Transverse colon (tissue), 4 donors: Measurements from ENCODE around the gene LMO1. TPM values are rescaled to one million over a fixed set of nuclear protein-coding genes. Genes with fewer than 3 reads are reported as not detected.
A peak's percentile ranks its signal among the peaks of the same experiment; 100 is the strongest.

Experiments
- DNase-seq: peaks from one replicate; pipeline ENCODE4 v3.0.0-alpha.2; 2019
- H3K27ac ChIP-seq, 4 donors: fragments of 200-600 bp; sonication (generic); 2 replicates each; pipeline ENCODE4 v1.5.1; 2016 to 2018; ENCODE audit warnings: inconsistent platforms in 4 of 4
- H3K27me3 ChIP-seq: fragments of 200-600 bp; sonication (generic); 2 replicates; pipeline ENCODE4 v1.5.1; 2017; ENCODE audit warnings: inconsistent platforms
- H3K36me3 ChIP-seq, 4 donors: fragments of 200-600 bp; sonication (generic); 2 replicates each; pipeline ENCODE4 v1.5.1; 2017 to 2019; ENCODE audit warnings: inconsistent platforms in 4 of 4
- H3K4me1 ChIP-seq, 4 donors: fragments of 200-600 bp; sonication (generic); 2 replicates each; pipeline ENCODE4 v1.5.1; 2017 to 2020; ENCODE audit warnings: inconsistent platforms in 4 of 4
- H3K4me3 ChIP-seq, 4 donors: fragments of 200-600 bp; sonication (generic); 1 replicate in 1 of 4; 2 replicates in 3 of 4; pipeline versions ENCODE4 v1.5.1 to v1.6.1; 2017 to 2019; ENCODE audit warnings: inconsistent platforms in 4 of 4
- H3K9me3 ChIP-seq, 2 donors: fragments of 200-600 bp; sonication (generic); 2 replicates each; pipeline ENCODE4 v1.5.1; 2017 to 2019; ENCODE audit warnings: inconsistent platforms in 2 of 2
- EP300 ChIP-seq: sonication (generic); formaldehyde crosslinking; IDR thresholded peaks from one replicate; pipeline ENCODE4 v1.6.1; 2017; ENCODE audit warnings: antibody characterized with exemption, low read depth
- POLR2A ChIP-seq: fragments of 450-650 bp; IDR thresholded peaks from one replicate; pipeline ENCODE4 v1.6.1; 2016; ENCODE audit warnings: antibody characterized with exemption, mild to moderate bottlenecking, moderate library complexity
- POLR2AphosphoS5 ChIP-seq, 3 donors: sonication (generic); formaldehyde crosslinking; IDR thresholded peaks; one replicate each; pipeline ENCODE4 v1.6.1; 2016; ENCODE audit warnings: antibody characterized with exemption in 3 of 3
- WGBS, 2 donors: methylation state at CpG; one replicate each; pipeline ENCODE4 v1.1.5; 2018; ENCODE audit warnings: low coverage in 1 of 2; 5-methylcytosine and 5-hydroxymethylcytosine counted together
- in situ Hi-C, 4 donors: fragments of 200-750 bp; cut with MboI; loops; one replicate each; pipeline versions ENCODE4 v1.15.0 to v1.15.1; 2017; ENCODE audit warnings: low sequenced_read_pairs in 3 of 4, low pct_ligation_motif_present in 1 of 4, low pct_unique_long_range_greater_than_20kb in 1 of 4
- intact Hi-C: fragments of 100-400 bp; cut with DNase I; formaldehyde crosslinking; loops from one replicate; pipeline ENCODE4 v1.15.1; 2023; ENCODE audit warnings: low total_unique reads
- total RNA-seq, 4 donors: library from RNA; depleted of rRNA; stranded (reverse); fragments of >200 nt; gene quantifications; one replicate each; pipeline ENCODE4 v1.1.0, GENCODE V29; 2016
- TF ChIP-seq, protein P1 (sequence below), 5 experiments: fragments of 200-600 bp in 3 of 5; fragments of 450-650 bp in 2 of 5; sonication (generic) in 3 of 5; IDR thresholded peaks; 1 replicate in 2 of 5; 2 replicates in 3 of 5; pipeline ENCODE4 v1.5.1; 2016 to 2017; ENCODE audit warnings: antibody characterized with exemption in 5 of 5, inconsistent platforms in 3 of 5, mild to moderate bottlenecking in 2 of 5, moderate library complexity in 1 of 5

Gene LMO1
- total RNA-seq: not detected

DNA sequence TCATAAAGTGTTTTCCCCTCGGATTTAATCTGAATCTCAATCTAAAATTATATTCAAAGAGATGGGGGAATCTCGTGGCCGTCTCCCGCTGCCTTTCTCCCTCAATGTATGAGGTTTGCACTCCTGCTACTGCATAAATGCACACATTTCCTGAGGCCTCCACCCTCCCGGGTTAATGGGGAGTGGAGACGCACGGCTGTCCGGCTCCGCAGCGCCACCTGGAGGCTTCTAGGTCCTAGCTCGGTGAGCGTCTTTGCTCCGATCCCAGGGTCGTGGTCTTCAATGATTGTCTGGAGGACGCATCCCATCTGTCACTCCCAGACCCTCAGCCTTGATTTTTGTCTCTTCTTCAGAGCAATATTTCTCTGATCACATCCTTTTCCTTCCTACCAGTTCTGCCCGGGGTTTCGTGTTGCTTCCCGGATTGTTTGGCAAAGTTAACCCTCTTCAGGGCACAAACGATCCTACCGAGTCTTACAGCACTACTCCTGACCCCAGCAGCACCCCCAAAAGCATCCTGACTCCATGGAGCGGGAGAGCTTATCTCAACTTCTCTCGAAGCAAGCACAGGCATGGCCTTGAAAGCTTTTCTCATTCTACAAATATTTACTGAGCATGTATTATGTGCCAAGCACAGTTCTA is at the start of gene LMO1:
Gene LMO1, minus strand, starts transcription at position 110 of the 642 bp plus-strand sequence. CDS start 516 bp downstream, outside the sequence.
- no peaks in the 10 kb centered on the region for H3K36me3 ChIP-seq
- peaks cover 81% of the 10 kb centered on the region for H3K27me3 ChIP-seq
- intact Hi-C loops (no loop called here), in situ Hi-C loops (no loop called here)
- H3K27ac ChIP-seq: no peak within 1 kb of the TSS
- WGBS, 2 donors: 0 to 3% methylated on average over 9 to 21 of the region's 22 CpGs
- peaks cover 6 to 31% (median 23%) of the 10 kb centered on the region in 4 donors for H3K4me1 ChIP-seq
- peak; percentile 85 for DNase-seq
- TF ChIP-seq, protein P1, sequence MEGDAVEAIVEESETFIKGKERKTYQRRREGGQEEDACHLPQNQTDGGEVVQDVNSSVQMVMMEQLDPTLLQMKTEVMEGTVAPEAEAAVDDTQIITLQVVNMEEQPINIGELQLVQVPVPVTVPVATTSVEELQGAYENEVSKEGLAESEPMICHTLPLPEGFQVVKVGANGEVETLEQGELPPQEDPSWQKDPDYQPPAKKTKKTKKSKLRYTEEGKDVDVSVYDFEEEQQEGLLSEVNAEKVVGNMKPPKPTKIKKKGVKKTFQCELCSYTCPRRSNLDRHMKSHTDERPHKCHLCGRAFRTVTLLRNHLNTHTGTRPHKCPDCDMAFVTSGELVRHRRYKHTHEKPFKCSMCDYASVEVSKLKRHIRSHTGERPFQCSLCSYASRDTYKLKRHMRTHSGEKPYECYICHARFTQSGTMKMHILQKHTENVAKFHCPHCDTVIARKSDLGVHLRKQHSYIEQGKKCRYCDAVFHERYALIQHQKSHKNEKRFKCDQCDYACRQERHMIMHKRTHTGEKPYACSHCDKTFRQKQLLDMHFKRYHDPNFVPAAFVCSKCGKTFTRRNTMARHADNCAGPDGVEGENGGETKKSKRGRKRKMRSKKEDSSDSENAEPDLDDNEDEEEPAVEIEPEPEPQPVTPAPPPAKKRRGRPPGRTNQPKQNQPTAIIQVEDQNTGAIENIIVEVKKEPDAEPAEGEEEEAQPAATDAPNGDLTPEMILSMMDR (IDR thresholded peaks at IDR 0.05): peak; percentile 73 to 84 (median 81)
- no peak for TF ChIP-seq POLR2AphosphoS5 (IDR thresholded peaks at IDR 0.05)
- no peak for TF ChIP-seq POLR2A
- TF ChIP-seq EP300: no peak
- H3K4me3 ChIP-seq: peak within 1 kb of the TSS; percentile 22 to 46 (median 34)
- no peaks in the 10 kb centered on the region for H3K9me3 ChIP-seq

DNA sequence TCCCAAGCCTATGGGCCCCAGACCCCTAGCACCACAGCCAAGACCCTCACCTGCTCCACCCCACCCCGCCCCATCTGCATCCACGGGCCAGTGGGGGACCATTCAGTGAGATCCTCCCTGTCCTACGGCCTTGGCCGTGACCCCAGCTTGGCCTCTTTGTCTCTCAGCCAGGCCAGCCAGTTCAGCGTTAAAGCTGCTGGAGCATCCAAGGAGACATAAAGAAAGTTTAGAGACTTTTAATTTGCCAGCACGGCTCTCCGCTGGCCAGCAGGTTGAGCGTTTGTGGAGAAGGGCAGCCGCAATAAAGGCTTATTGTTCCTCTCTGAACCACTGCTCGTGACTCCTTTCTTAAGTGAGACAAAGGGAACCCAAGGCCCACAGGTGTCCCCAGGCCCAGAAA is 49.3 kb upstream of the LMO1 start:
- H3K36me3 ChIP-seq: no peaks in the 10 kb centered on the region
- 87% methylated on average over 10 of the region's 10 CpGs; no CpG with 5 or more reads in 1 of the 2 donors for WGBS, 2 donors
- no peak overlapping the region for H3K4me3 ChIP-seq
- peaks cover 0 to 3% (median 0%) of the 10 kb centered on the region in 4 donors for H3K4me1 ChIP-seq
- in situ Hi-C loops: no loop called here
- no peaks in the 10 kb centered on the region for H3K27me3 ChIP-seq
- TF ChIP-seq POLR2A (no peak), POLR2AphosphoS5 (IDR thresholded peaks at IDR 0.05) (no peak), EP300 (no peak)
- TF ChIP-seq, protein P1 (IDR thresholded peaks at IDR 0.05): no peak
- no peaks in the 10 kb centered on the region for H3K9me3 ChIP-seq
- H3K27ac ChIP-seq: no peak overlapping the region
- intact Hi-C loops: no loop called here
- no peak for DNase-seq

DNA sequence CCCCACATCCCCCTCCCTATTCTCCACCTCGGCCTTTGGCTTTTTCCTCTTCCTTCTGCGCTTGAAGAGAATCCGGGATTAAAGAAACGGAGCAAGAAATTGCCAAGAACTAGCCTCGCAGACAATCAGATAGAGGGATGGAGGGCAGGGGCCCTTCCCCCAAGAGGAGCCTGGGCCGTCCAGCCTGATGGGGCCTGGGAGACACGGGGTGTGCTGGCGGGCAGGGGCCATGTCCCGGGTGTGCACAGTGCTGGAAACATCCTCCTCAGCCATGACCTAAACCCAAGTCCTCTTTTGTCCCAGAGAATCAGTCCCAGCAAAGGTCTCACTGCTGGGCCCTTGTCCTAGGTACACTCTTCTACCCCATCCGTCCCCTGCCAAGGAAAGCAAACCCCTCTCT is 47.7 kb upstream of the LMO1 start:
- Histone ChIP-seq H3K4me1 (peaks cover 0 to 3% (median 0%) of the 10 kb centered on the region in 4 donors), H3K4me3 (no peak overlapping the region), H3K27ac (no peak overlapping the region), H3K27me3 (no peaks in the 10 kb centered on the region), H3K36me3 (no peaks in the 10 kb centered on the region), H3K9me3 (no peaks in the 10 kb centered on the region)
- WGBS, 2 donors: 74% methylated on average over 5 to 10 of the region's 10 CpGs
- no peak for DNase-seq
- TF ChIP-seq, protein P1 (IDR thresholded peaks at IDR 0.05): no peak
- TF ChIP-seq POLR2A: no peak
- no peak for TF ChIP-seq EP300
- no peak for TF ChIP-seq POLR2AphosphoS5 (IDR thresholded peaks at IDR 0.05)
- in situ Hi-C loops (no loop called here), intact Hi-C loops (no loop called here)

DNA sequence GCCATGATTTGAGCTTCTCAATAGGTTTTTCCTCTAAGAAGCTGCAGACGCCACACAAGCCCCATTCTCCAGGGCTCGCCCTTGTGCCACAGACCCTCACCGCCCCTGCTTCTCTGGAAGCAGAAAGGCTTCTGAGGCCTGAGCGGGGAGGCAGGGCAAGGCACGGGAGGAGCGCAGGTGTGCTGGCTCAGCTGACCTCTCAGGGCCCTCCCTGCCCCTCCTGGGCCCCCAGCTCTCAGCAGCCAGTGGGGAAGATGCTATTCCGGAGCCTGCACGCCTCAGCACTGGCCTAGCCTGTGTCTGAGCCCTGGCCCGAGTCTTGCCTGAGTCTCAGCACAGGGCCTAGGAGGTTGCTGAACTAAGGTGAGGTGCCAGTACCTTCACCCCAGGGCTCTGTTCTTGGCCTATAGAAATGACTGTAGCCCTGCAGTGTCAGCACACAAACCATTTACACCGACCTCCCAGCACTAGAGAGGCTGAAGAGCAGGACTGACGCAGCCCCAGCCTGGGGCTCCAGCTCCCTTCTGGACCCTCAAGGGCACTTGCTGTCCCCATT is 47.1 kb upstream of the LMO1 start:
- in situ Hi-C loops: no loop called here
- 90 to 91% methylated on average over 6 to 11 of the region's 11 CpGs for WGBS, 2 donors
- no peak for DNase-seq
- Histone ChIP-seq H3K9me3 (no peaks in the 10 kb centered on the region), H3K27me3 (no peaks in the 10 kb centered on the region), H3K27ac (no peak overlapping the region), H3K4me1 (peaks cover 0 to 3% (median 0%) of the 10 kb centered on the region in 4 donors), H3K36me3 (no peaks in the 10 kb centered on the region), H3K4me3 (no peak overlapping the region)
- intact Hi-C loops: no loop called here
- TF ChIP-seq, protein P1 (IDR thresholded peaks at IDR 0.05): no peak
- TF ChIP-seq EP300 (no peak), POLR2A (no peak), POLR2AphosphoS5 (IDR thresholded peaks at IDR 0.05) (no peak)
